HL-60/S4 (cell line): ENCODE measurements around the gene FRY.

Source experiments
- in situ Hi-C: fragments of 300-500 bp; cut with MboI; formaldehyde crosslinking; loops from 2 replicates; pipeline ENCODE4 v1.14.3; 2022; ENCODE audit warnings: low sequenced_read_pairs

The FRY gene

GRCh38 chr13:32205431-32206096 is 174.0 kb downstream of the FRY start:
- in situ Hi-C loops, result no loop called here

- in situ Hi-C loops, result no loop called here
These were observed 174.6 kb downstream of the FRY start for GRCh38 chr13:32206097-32206740.

GRCh38 chr13:32208860-32209259 is 177.3 kb downstream of the FRY start:
- in situ Hi-C loops, result no loop called here

GRCh38 chr13:32209652-32210051 is 178.1 kb downstream of the FRY start:
- in situ Hi-C loops, result no loop called here

GRCh38 chr13:32210101-32210500 is 178.5 kb downstream of the FRY start:
- in situ Hi-C loops, result no loop called here

- in situ Hi-C loops, result no loop called here
These were observed 180.2 kb downstream of the FRY start for GRCh38 chr13:32211813-32212212.

GRCh38 chr13:32212421-32212820 is 180.8 kb downstream of the FRY start:
- in situ Hi-C loops, result no loop called here

- in situ Hi-C loops, result no loop called here
These were observed 182.1 kb downstream of the FRY start for GRCh38 chr13:32213626-32214025.

GRCh38 chr13:32214071-32214470 is 182.5 kb downstream of the FRY start:
- in situ Hi-C loops, result no loop called here

GRCh38 chr13:32216281-32216680 is 184.7 kb downstream of the FRY start:
- in situ Hi-C loops, result no loop called here

GRCh38 chr13:32222046-32222676 is 190.6 kb downstream of the FRY start:
- in situ Hi-C loops, result no loop called here

GRCh38 chr13:32224916-32225315 is 193.3 kb downstream of the FRY start:
- in situ Hi-C loops, result no loop called here

- in situ Hi-C loops, result no loop called here
These were observed 193.9 kb downstream of the FRY start for GRCh38 chr13:32225481-32225931.

GRCh38 chr13:32228330-32229041 is 196.9 kb downstream of the FRY start:
- in situ Hi-C loops, result no loop called here

- in situ Hi-C loops, result no loop called here
These were observed 197.9 kb downstream of the FRY start for GRCh38 chr13:32229443-32229842.

GRCh38 chr13:32232263-32232662 is 200.7 kb downstream of the FRY start:
- in situ Hi-C loops, result no loop called here

- in situ Hi-C loops, result no loop called here
These were observed 201.5 kb downstream of the FRY start for GRCh38 chr13:32233062-32233461.

- in situ Hi-C loops, result no loop called here
These were observed 203.3 kb downstream of the FRY start for GRCh38 chr13:32234914-32235313.

- in situ Hi-C loops, result no loop called here
These were observed 206.1 kb downstream of the FRY start for GRCh38 chr13:32237681-32238080.

- in situ Hi-C loops, result no loop called here
These were observed 212.1 kb downstream of the FRY start for GRCh38 chr13:32243695-32244094.

GRCh38 chr13:32245555-32245954 is 214.0 kb downstream of the FRY start:
- in situ Hi-C loops, result no loop called here

- in situ Hi-C loops, result no loop called here
These were observed 214.9 kb downstream of the FRY start for GRCh38 chr13:32246468-32246867.
